ENCODE measurements around the gene NPY.

Gene NPY

DNA sequence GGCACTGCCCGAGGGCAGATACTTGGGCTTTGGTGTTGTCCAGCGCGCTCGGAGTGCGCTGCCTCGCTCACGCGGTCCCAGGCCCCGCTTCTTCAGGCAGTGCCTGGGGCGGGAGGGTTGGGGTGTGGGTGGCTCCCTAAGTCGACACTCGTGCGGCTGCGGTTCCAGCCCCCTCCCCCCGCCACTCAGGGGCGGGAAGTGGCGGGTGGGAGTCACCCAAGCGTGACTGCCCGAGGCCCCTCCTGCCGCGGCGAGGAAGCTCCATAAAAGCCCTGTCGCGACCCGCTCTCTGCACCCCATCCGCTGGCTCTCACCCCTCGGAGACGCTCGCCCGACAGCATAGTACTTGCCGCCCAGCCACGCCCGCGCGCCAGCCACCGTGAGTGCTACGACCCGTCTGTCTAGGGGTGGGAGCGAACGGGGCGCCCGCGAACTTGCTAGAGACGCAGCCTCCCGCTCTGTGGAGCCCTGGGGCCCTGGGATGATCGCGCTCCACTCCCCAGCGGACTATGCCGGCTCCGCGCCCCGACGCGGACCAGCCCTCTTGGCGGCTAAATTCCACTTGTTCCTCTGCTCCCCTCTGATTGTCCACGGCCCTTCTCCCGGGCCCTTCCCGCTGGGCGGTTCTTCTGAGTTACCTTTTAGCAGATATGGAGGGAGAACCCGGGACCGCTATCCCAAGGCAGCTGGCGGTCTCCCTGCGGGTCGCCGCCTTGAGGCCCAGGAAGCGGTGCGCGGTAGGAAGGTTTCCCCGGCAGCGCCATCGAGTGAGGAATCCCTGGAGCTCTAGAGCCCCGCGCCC, at the start of gene NPY:
Gene NPY (plus strand): TSS at position 294 of the 802 bp plus-strand sequence. CDS start 1,051 bp downstream, outside the sequence.
- no peak for TF ChIP-seq CTCF (IDR thresholded peaks at IDR 0.05; ENCODE audit: low read depth, low read length)
- DNase-seq (ENCODE audit: extremely low read depth, low read depth), result no peak

- no peak for TF ChIP-seq CTCF (IDR thresholded peaks at IDR 0.05; ENCODE audit: low read depth, low read length)
- DNase-seq (ENCODE audit: extremely low read depth, low read depth), result no peak
Measured at GRCh38 chr7:24239260-24239659, 44.7 kb upstream of the NPY start.

GRCh38 chr7:24241206-24241605, 42.8 kb upstream of the NPY start:
- DNase-seq (ENCODE audit: extremely low read depth, low read depth), result no peak
- no peak for TF ChIP-seq CTCF (IDR thresholded peaks at IDR 0.05; ENCODE audit: low read depth, low read length)

GRCh38 chr7:24244554-24244953, 39.4 kb upstream of the NPY start:
- DNase-seq (ENCODE audit: extremely low read depth, low read depth), result no peak
- no peak for TF ChIP-seq CTCF (IDR thresholded peaks at IDR 0.05; ENCODE audit: low read depth, low read length)

DNA sequence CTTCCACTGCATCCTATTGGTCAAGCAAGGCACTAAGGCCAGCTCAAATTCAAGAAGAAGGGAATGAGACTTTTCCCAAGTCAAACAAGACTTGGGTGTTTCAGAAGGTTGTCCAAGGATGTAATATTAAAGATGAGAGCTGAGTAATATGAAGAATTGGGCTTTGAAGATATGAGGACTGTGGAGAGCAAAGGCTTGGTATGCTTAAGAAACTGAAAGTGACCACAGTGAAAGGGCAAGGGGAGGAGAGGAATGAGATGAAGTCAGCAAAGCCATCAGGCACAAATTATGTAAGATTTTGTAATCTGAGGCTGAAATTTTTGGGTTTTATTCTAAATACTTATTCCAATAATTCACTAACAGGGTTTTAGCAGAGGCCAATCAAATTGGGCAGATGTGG, 38.6 kb upstream of the NPY start:
- no peak for TF ChIP-seq CTCF (IDR thresholded peaks at IDR 0.05; ENCODE audit: low read depth, low read length)
- DNase-seq (ENCODE audit: extremely low read depth, low read depth), result no peak

GRCh38 chr7:24249266-24249665, 34.7 kb upstream of the NPY start:
- no peak for TF ChIP-seq CTCF (IDR thresholded peaks at IDR 0.05; ENCODE audit: low read depth, low read length)
- no peak for DNase-seq (ENCODE audit: extremely low read depth, low read depth)

DNA sequence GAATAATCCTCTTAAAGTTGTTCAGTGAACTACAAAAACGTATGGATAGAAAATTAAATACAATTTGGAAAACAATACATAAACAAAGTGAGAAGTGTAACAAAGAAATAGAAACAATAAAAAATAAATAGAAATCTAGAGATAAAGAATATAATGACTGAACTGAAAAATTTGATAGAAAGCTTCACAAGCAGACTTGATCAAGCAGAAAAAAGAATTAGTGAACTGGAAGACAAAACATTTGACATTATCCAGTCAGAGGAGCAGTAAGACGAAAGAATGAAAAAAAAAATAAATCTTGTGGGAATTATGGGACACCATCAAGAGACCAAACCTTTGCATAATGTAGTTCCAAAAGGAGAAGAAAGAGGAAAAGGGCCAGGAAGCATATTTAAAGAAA, 32.4 kb upstream of the NPY start:
- DNase-seq (ENCODE audit: extremely low read depth, low read depth), result no peak
- no peak for TF ChIP-seq CTCF (IDR thresholded peaks at IDR 0.05; ENCODE audit: low read depth, low read length)
